ENCODE measurements around the gene KIF20B. TPM values are rescaled to one million over a fixed set of nuclear protein-coding genes. Genes with fewer than 3 reads are reported as not detected.

Gene KIF20B, protein sequence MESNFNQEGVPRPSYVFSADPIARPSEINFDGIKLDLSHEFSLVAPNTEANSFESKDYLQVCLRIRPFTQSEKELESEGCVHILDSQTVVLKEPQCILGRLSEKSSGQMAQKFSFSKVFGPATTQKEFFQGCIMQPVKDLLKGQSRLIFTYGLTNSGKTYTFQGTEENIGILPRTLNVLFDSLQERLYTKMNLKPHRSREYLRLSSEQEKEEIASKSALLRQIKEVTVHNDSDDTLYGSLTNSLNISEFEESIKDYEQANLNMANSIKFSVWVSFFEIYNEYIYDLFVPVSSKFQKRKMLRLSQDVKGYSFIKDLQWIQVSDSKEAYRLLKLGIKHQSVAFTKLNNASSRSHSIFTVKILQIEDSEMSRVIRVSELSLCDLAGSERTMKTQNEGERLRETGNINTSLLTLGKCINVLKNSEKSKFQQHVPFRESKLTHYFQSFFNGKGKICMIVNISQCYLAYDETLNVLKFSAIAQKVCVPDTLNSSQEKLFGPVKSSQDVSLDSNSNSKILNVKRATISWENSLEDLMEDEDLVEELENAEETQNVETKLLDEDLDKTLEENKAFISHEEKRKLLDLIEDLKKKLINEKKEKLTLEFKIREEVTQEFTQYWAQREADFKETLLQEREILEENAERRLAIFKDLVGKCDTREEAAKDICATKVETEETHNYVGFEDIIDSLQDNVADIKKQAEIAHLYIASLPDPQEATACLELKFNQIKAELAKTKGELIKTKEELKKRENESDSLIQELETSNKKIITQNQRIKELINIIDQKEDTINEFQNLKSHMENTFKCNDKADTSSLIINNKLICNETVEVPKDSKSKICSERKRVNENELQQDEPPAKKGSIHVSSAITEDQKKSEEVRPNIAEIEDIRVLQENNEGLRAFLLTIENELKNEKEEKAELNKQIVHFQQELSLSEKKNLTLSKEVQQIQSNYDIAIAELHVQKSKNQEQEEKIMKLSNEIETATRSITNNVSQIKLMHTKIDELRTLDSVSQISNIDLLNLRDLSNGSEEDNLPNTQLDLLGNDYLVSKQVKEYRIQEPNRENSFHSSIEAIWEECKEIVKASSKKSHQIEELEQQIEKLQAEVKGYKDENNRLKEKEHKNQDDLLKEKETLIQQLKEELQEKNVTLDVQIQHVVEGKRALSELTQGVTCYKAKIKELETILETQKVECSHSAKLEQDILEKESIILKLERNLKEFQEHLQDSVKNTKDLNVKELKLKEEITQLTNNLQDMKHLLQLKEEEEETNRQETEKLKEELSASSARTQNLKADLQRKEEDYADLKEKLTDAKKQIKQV (N-terminal part only)
- 10 to 100 TPM; 66.4 to 85.7 TPM for total RNA-seq

GRCh38 chr10:89701242-89702120 is at the start of gene KIF20B:
KIF20B (plus strand) TSS chr10:89701590; CDS start chr10:89705295, 3,705 bp downstream.
- Mint-ChIP-seq H3K9me3 (no peaks in the 10 kb centered on the region), H3K27me3 (no peaks in the 10 kb centered on the region), H3K27ac (peak within 1 kb of the TSS; percentile 99), H3K36me3 (ENCODE audit: low read depth) (peaks cover 25% of the 10 kb centered on the region), H3K4me3 (peak within 1 kb of the TSS; percentile 98), H3K4me1 (peaks cover 50% of the 10 kb centered on the region)
- CTCF ChIA-PET: interaction anchor here (0.7 to 1.1 kb wide), 3 partner anchors 9 to 39 kb away, joined by 3 to 4 read pairs (median 3); no protein-coding TSS in a partner anchor
- POLR2A ChIA-PET: interaction anchor here (0.5 to 1.6 kb wide), 5 partner anchors 58 to 287 kb away, joined by 3 to 10 read pairs (median 6); partner anchors contain the start of gene IFIT5
- DNase-seq: peak; percentile 97

- no peak overlapping the region for H3K27ac Mint-ChIP-seq
- H3K36me3 Mint-ChIP-seq (ENCODE audit: low read depth): no peaks in the 10 kb centered on the region
- no peak overlapping the region for H3K4me3 Mint-ChIP-seq
- CTCF ChIA-PET: interaction anchor here (1.2 kb wide), 1 partner anchor 12 kb away, joined by 4 read pairs; no protein-coding TSS in a partner anchor
- H3K4me1 Mint-ChIP-seq: peaks cover 4% of the 10 kb centered on the region
- POLR2A ChIA-PET: no interaction called here
- peaks cover 20% of the 10 kb centered on the region for H3K27me3 Mint-ChIP-seq
- no peaks in the 10 kb centered on the region for H3K9me3 Mint-ChIP-seq
- DNase-seq: no peak
Observed at GRCh38 chr10:89651916-89652573, 49.3 kb upstream of the KIF20B start.

DNA sequence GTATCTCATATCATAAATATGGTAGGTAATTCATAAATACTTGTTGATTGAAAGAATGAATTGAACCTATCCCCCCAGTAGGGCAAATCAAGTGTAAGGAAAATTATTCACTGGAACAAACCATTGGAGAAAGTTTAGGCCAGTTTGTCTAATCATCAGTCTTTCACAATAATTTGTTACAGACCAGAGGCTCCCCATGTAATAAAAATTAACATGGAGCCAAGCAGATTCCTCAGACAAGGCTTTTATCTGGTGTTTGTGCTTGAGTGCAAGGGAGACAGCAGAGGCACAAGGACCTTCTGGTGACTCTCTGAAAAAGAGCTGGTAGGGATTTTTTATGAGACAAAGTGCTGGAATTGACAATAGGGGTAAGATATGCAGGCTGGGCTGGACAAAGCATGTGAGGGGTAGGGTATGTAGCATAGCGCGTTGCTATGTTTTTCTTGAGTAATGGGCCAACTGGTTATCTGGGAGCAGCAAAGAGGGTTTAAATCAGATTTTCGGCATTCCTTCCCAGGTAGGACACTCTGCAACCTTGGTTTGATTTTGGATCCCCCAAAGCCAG is 48.5 kb upstream of the KIF20B start:
- CTCF ChIA-PET: no interaction called here
- Mint-ChIP-seq H3K27ac (no peak overlapping the region), H3K36me3 (ENCODE audit: low read depth) (no peaks in the 10 kb centered on the region), H3K4me3 (no peak overlapping the region), H3K4me1 (peaks cover 4% of the 10 kb centered on the region), H3K27me3 (peaks cover 13% of the 10 kb centered on the region), H3K9me3 (no peaks in the 10 kb centered on the region)
- DNase-seq: no peak
- POLR2A ChIA-PET: no interaction called here

GRCh38 chr10:89653410-89653869 is 48.0 kb upstream of the KIF20B start:
- POLR2A ChIA-PET: no interaction called here
- CTCF ChIA-PET: interaction anchor here (0.7 kb wide), 1 partner anchor 11 kb away, joined by 4 read pairs; no protein-coding TSS in a partner anchor
- no peak overlapping the region for H3K27ac Mint-ChIP-seq
- no peak for DNase-seq
- H3K9me3 Mint-ChIP-seq: no peaks in the 10 kb centered on the region
- H3K36me3 Mint-ChIP-seq (ENCODE audit: low read depth): no peaks in the 10 kb centered on the region
- H3K4me3 Mint-ChIP-seq: no peak overlapping the region
- H3K27me3 Mint-ChIP-seq: peaks cover 13% of the 10 kb centered on the region
- peaks cover 4% of the 10 kb centered on the region for H3K4me1 Mint-ChIP-seq

GRCh38 chr10:89655722-89656121 is 45.7 kb upstream of the KIF20B start:
- H3K4me3 Mint-ChIP-seq: no peak overlapping the region
- POLR2A ChIA-PET: no interaction called here
- DNase-seq: no peak
- CTCF ChIA-PET: interaction anchor here (1.5 kb wide), 1 partner anchor 10 kb away, joined by 3 read pairs; no protein-coding TSS in a partner anchor
- H3K36me3 Mint-ChIP-seq (ENCODE audit: low read depth): no peaks in the 10 kb centered on the region
- peaks cover 4% of the 10 kb centered on the region for H3K4me1 Mint-ChIP-seq
- H3K27ac Mint-ChIP-seq: no peak overlapping the region
- no peaks in the 10 kb centered on the region for H3K27me3 Mint-ChIP-seq
- no peaks in the 10 kb centered on the region for H3K9me3 Mint-ChIP-seq

- no peaks in the 10 kb centered on the region for H3K9me3 Mint-ChIP-seq
- H3K27me3 Mint-ChIP-seq: peaks cover 4% of the 10 kb centered on the region
- peaks cover 4% of the 10 kb centered on the region for H3K4me1 Mint-ChIP-seq
- no peak overlapping the region for H3K27ac Mint-ChIP-seq
- DNase-seq: no peak
- no peaks in the 10 kb centered on the region for H3K36me3 Mint-ChIP-seq (ENCODE audit: low read depth)
- H3K4me3 Mint-ChIP-seq: no peak overlapping the region
- ChIA-PET CTCF (no interaction called here), POLR2A (no interaction called here)
Observed at GRCh38 chr10:89657302-89657701, 44.1 kb upstream of the KIF20B start.

- DNase-seq: no peak
- H3K9me3 Mint-ChIP-seq: no peaks in the 10 kb centered on the region
- peaks cover 4% of the 10 kb centered on the region for H3K27me3 Mint-ChIP-seq
- H3K4me1 Mint-ChIP-seq: no peaks in the 10 kb centered on the region
- ChIA-PET POLR2A (no interaction called here), CTCF (interaction anchor here (1.0 to 1.4 kb wide), 5 partner anchors 11 to 81 kb away, joined by 3 to 5 read pairs (median 3); no protein-coding TSS in a partner anchor)
- H3K27ac Mint-ChIP-seq: no peak overlapping the region
- H3K4me3 Mint-ChIP-seq: no peak overlapping the region
- H3K36me3 Mint-ChIP-seq (ENCODE audit: low read depth): no peaks in the 10 kb centered on the region
Observed at GRCh38 chr10:89659143-89660131, 42.0 kb upstream of the KIF20B start.

DNA sequence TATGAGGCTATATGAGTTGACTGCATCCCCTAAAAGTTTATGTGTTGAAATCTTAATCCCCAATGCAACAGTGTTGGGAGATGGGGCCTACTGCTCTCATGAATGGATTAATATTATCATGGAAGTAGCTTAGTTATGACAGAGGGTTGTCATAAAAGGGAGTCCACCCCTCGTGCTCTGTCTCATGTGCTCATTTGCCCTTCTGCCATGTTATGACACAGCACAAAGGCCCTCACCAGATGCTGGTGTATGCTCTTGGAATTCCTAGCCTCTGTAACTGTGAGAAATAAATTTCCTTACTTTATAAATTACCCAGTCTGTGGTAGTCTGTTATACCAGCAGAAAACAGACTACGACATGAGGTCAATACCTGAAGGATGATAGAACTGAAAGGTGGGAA is 38.8 kb upstream of the KIF20B start:
- no peak for DNase-seq
- Mint-ChIP-seq H3K9me3 (no peaks in the 10 kb centered on the region), H3K4me3 (no peak overlapping the region), H3K36me3 (ENCODE audit: low read depth) (no peaks in the 10 kb centered on the region), H3K27me3 (peaks cover 13% of the 10 kb centered on the region), H3K4me1 (no peaks in the 10 kb centered on the region), H3K27ac (no peak overlapping the region)
- POLR2A ChIA-PET: no interaction called here
- CTCF ChIA-PET: interaction anchor here (0.6 kb wide), 1 partner anchor 10 kb away, joined by 4 read pairs; no protein-coding TSS in a partner anchor

GRCh38 chr10:89663144-89663543 is 38.2 kb upstream of the KIF20B start:
- CTCF ChIA-PET: interaction anchor here (0.6 to 1.3 kb wide), 2 partner anchors 10 to 12 kb away, joined by 4 read pairs; no protein-coding TSS in a partner anchor
- POLR2A ChIA-PET: no interaction called here
- Mint-ChIP-seq H3K4me1 (no peaks in the 10 kb centered on the region), H3K36me3 (ENCODE audit: low read depth) (no peaks in the 10 kb centered on the region), H3K4me3 (no peak overlapping the region), H3K9me3 (no peaks in the 10 kb centered on the region), H3K27ac (no peak overlapping the region), H3K27me3 (peaks cover 14% of the 10 kb centered on the region)
- DNase-seq: no peak

DNA sequence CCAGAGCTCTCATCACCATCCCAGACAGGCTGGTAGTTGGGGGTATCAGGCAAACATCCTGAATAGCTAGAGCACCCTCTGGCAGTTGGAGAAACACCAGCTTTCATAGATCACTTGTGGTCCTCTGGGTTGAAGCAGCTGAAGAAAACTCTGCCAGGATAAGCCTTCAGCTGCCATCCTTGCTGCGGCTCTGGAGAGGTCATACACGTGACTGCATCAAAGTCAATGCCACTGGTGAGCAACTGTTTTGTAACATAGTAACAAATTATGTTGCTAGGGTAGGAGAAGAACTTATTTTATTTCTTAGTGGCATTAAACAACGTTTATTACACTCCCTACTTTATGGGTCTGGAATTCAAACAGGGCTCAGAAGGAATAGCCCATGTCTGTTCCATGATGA is 37.2 kb upstream of the KIF20B start:
- no peaks in the 10 kb centered on the region for H3K9me3 Mint-ChIP-seq
- ChIA-PET CTCF (interaction anchor here (1.3 to 1.4 kb wide), 2 partner anchors 11 to 13 kb away, joined by 4 read pairs; no protein-coding TSS in a partner anchor), POLR2A (no interaction called here)
- no peaks in the 10 kb centered on the region for H3K4me1 Mint-ChIP-seq
- DNase-seq: no peak
- H3K27me3 Mint-ChIP-seq: peaks cover 20% of the 10 kb centered on the region
- no peak overlapping the region for H3K27ac Mint-ChIP-seq
- no peaks in the 10 kb centered on the region for H3K36me3 Mint-ChIP-seq (ENCODE audit: low read depth)
- H3K4me3 Mint-ChIP-seq: no peak overlapping the region
